Measurements from ENCODE around the gene SLCO2B1. TPM values are rescaled to one million over a fixed set of nuclear protein-coding genes. Genes with fewer than 3 reads are reported as not detected.

Gene SLCO2B1
- total RNA-seq, 1 experiment from 2014 or later: not detected

DNA sequence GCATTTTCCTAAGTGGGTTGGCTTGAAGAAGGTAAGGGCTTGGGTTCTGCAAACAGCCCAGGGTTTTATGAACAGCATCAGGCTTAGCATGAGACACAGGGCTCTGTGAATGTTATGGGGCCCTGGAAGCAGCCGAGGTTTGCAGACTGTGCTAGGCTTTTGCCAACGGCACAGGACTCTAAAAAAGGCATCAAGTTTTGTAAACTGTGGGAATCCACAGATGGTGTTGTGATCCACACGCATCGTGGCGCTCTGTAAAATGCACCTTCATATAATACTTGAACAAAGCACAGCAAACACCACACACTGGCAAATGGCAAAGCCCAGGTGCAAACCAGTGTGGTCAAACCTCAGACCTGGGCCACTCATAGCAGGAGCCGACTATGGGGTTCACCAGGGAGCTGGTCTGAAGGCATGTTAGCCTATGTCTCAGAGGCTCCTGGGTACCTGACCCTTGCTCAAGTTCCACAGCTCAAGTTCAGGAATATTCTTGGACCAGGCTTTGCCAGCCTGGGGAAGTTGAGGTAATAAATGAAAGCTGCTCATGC lies 2.4 kb upstream of the SLCO2B1 start:
- Histone ChIP-seq H3K9me3 (ENCODE audit: control insufficient read depth, low read depth, low read length) (no peaks in the 10 kb centered on the region), H3K23me2 (ENCODE audit: insufficient read length, low read depth, low read length, poor library complexity, severe bottlenecking) (no peaks in the 10 kb centered on the region), H3K79me2 (ENCODE audit: insufficient read depth, low read length) (no peaks in the 10 kb centered on the region), H2BK20ac (ENCODE audit: low read depth, low read length, poor library complexity, severe bottlenecking) (no peak overlapping the region), H2BK5ac (ENCODE audit: insufficient read length, low read length) (no peak overlapping the region), H3K18ac (ENCODE audit: insufficient read length, low read depth, low read length) (no peak overlapping the region), H3K14ac (ENCODE audit: insufficient read depth, low read length) (no peak overlapping the region), H3K4me2 (ENCODE audit: insufficient read depth, insufficient read length, low read length) (no peak overlapping the region), H3T11ph (ENCODE audit: low read length) (no peak overlapping the region), H3K23ac (ENCODE audit: insufficient read length, low read depth, low read length) (no peak overlapping the region), H2BK12ac (ENCODE audit: insufficient read length, low read depth, low read length) (no peak overlapping the region), H3K27me3 (ENCODE audit: insufficient read depth, low read length) (no peaks in the 10 kb centered on the region), H2AK5ac (ENCODE audit: insufficient read length, low read length) (no peak overlapping the region), H3K56ac (ENCODE audit: insufficient read length, low read depth, low read length) (no peak overlapping the region), H3K4me1 (ENCODE audit: insufficient read depth, low read length) (no peaks in the 10 kb centered on the region), H3K79me1 (ENCODE audit: insufficient read depth, low read depth, low read length, poor library complexity, severe bottlenecking) (no peaks in the 10 kb centered on the region), H3K4ac (ENCODE audit: low read depth, low read length) (no peak overlapping the region), H2BK120ac (ENCODE audit: low read depth, low read length, poor library complexity, severe bottlenecking) (no peak overlapping the region), H3K9ac (ENCODE audit: extremely low read depth, insufficient read length, low read length) (no peak overlapping the region), H2BK15ac (ENCODE audit: low read depth, low read length) (no peak overlapping the region), H4K91ac (ENCODE audit: insufficient read length, low read depth, low read length) (no peak overlapping the region), H4K8ac (replicated peaks; ENCODE audit: insufficient read length, low read depth, low read length) (no peak overlapping the region), H4K5ac (ENCODE audit: insufficient read length, low read depth, low read length) (no peak overlapping the region), H2AFZ (ENCODE audit: low read length) (no peak overlapping the region), H3K27ac (ENCODE audit: insufficient read length, low read depth, low read length) (no peak overlapping the region), H4K20me1 (ENCODE audit: control insufficient read depth, insufficient read depth, insufficient read length) (no peaks in the 10 kb centered on the region)
- H3K36me3 Mint-ChIP-seq (ENCODE audit: insufficient read depth in 1 of 3, low read depth in 3 of 3): no peaks in the 10 kb centered on the region
- H3K4me1 Mint-ChIP-seq: peaks cover 0 to 4% of the 10 kb centered on the region in 2 experiments; a peak in 1 of 4 replicates
- H3K9me3 Mint-ChIP-seq: no peaks in the 10 kb centered on the region
- H3K27ac Mint-ChIP-seq: no peak overlapping the region
- WGBS (ENCODE audit: extremely low coverage, insufficient read length, low lambda C conversion rate): no CpG with 5 or more reads among the region's 6 CpGs
- no peak for DNase-seq
- TF ChIP-seq, protein P1, sequence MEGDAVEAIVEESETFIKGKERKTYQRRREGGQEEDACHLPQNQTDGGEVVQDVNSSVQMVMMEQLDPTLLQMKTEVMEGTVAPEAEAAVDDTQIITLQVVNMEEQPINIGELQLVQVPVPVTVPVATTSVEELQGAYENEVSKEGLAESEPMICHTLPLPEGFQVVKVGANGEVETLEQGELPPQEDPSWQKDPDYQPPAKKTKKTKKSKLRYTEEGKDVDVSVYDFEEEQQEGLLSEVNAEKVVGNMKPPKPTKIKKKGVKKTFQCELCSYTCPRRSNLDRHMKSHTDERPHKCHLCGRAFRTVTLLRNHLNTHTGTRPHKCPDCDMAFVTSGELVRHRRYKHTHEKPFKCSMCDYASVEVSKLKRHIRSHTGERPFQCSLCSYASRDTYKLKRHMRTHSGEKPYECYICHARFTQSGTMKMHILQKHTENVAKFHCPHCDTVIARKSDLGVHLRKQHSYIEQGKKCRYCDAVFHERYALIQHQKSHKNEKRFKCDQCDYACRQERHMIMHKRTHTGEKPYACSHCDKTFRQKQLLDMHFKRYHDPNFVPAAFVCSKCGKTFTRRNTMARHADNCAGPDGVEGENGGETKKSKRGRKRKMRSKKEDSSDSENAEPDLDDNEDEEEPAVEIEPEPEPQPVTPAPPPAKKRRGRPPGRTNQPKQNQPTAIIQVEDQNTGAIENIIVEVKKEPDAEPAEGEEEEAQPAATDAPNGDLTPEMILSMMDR (conservative IDR thresholded peaks at IDR 0.05): no peak
- no peak overlapping the region for H3K4me3 Mint-ChIP-seq
- peaks cover 15% of the 10 kb centered on the region for H3K27me3 Mint-ChIP-seq (ENCODE audit: low read depth)

All from H9 (cell line).